Activated naive CD8-positive, alpha-beta T cell treated with anti-CD3 and anti-CD28 coated beads for 36 hours (primary cell): ENCODE results near the gene HTN1. TPM values are rescaled to one million over a fixed set of nuclear protein-coding genes. Genes with fewer than 3 reads are reported as not detected.
"Not testable (repeated sequence)": the region's sequence is repeated elsewhere in the genome, so short reads cannot be mapped to it uniquely, and the experiment has no call there.

Experiments used
- DNase-seq: peaks from one replicate; pipeline ENCODE4 v3.0.0; 2021
- H3K27ac Mint-ChIP-seq: one replicate; pipeline ENCODE4 v1.8.0; 2022; ENCODE audit warnings: mild to moderate bottlenecking, moderate library complexity, mixed read lengths
- H3K27me3 Mint-ChIP-seq: one replicate; pipeline ENCODE4 v1.8.0; 2022; ENCODE audit warnings: mild to moderate bottlenecking, mixed read lengths
- H3K36me3 Mint-ChIP-seq: one replicate; pipeline ENCODE4 v1.8.0; 2021; ENCODE audit warnings: mild to moderate bottlenecking, mixed read lengths
- H3K4me1 Mint-ChIP-seq: one replicate; pipeline ENCODE4 v1.8.0; 2021; ENCODE audit warnings: mixed read lengths
- H3K4me3 Mint-ChIP-seq: one replicate; pipeline ENCODE4 v1.8.0; 2022; ENCODE audit warnings: mild to moderate bottlenecking, moderate library complexity, mixed read lengths
- H3K9me3 Mint-ChIP-seq: one replicate; pipeline ENCODE4 v1.8.0; 2022; ENCODE audit warnings: mixed read lengths
- total RNA-seq, 2 experiments: library from RNA; stranded (reverse); gene quantifications; one replicate each; pipeline ENCODE4 v1.2.3, GENCODE V29; 2021

The HTN1 gene
- not detected for total RNA-seq

DNA sequence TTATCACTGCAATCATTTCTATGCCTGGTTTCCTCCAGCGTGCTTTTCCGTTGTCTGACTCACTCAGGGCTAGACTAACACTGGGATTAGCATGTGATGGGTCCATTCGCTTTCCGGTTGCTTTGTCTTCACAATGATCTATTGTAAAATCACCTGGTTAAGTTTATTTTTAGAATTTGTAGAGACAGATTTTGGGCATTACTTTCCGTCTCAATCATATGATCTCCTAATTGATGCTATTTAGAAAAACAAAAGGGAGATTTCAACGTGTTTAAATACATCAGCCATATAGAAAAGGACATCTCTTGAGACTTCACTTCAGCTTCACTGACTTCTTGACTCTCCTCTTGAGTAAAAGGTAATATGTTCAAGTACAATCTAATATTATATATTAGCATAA is at the start of gene HTN1:
Gene HTN1 (plus strand): TSS at position 301 of the 400 bp plus-strand sequence. CDS start 2,639 bp downstream, outside the sequence.
- DNase-seq, H3K4me1 Mint-ChIP-seq, H3K27me3 Mint-ChIP-seq, H3K36me3 Mint-ChIP-seq, H3K27ac Mint-ChIP-seq, H3K4me3 Mint-ChIP-seq, H3K9me3 Mint-ChIP-seq: not testable (repeated sequence)

- no peak overlapping the region for H3K27ac Mint-ChIP-seq
- no peak overlapping the region for H3K4me3 Mint-ChIP-seq
- DNase-seq: no peak
- no peaks in the 10 kb centered on the region for H3K27me3 Mint-ChIP-seq
- H3K4me1 Mint-ChIP-seq: no peaks in the 10 kb centered on the region
- H3K36me3 Mint-ChIP-seq: no peaks in the 10 kb centered on the region
- H3K9me3 Mint-ChIP-seq: no peaks in the 10 kb centered on the region
Measured at GRCh38 chr4:70000711-70001110, 49.5 kb upstream of the HTN1 start.

GRCh38 chr4:70002507-70002906 is 47.7 kb upstream of the HTN1 start:
- H3K36me3 Mint-ChIP-seq: no peaks in the 10 kb centered on the region
- no peak for DNase-seq
- H3K9me3 Mint-ChIP-seq: no peaks in the 10 kb centered on the region
- H3K27ac Mint-ChIP-seq: no peak overlapping the region
- no peaks in the 10 kb centered on the region for H3K4me1 Mint-ChIP-seq
- no peak overlapping the region for H3K4me3 Mint-ChIP-seq
- no peaks in the 10 kb centered on the region for H3K27me3 Mint-ChIP-seq

- H3K9me3 Mint-ChIP-seq: peaks cover 4% of the 10 kb centered on the region
- no peaks in the 10 kb centered on the region for H3K36me3 Mint-ChIP-seq
- H3K27ac Mint-ChIP-seq: no peak overlapping the region
- no peak for DNase-seq
- no peaks in the 10 kb centered on the region for H3K27me3 Mint-ChIP-seq
- H3K4me1 Mint-ChIP-seq: no peaks in the 10 kb centered on the region
- H3K4me3 Mint-ChIP-seq: no peak overlapping the region
Measured at GRCh38 chr4:70008771-70009170, 41.5 kb upstream of the HTN1 start.

- not testable (repeated sequence) for DNase-seq, H3K36me3 Mint-ChIP-seq, H3K27ac Mint-ChIP-seq, H3K4me1 Mint-ChIP-seq, H3K27me3 Mint-ChIP-seq, H3K4me3 Mint-ChIP-seq, H3K9me3 Mint-ChIP-seq
Measured at GRCh38 chr4:70019006-70019405, 31.2 kb upstream of the HTN1 start.

GRCh38 chr4:70023218-70023617 is 27.0 kb upstream of the HTN1 start:
- Mint-ChIP-seq H3K4me1 (no peaks in the 10 kb centered on the region), H3K9me3 (no peaks in the 10 kb centered on the region), H3K27me3 (no peaks in the 10 kb centered on the region), H3K27ac (no peak overlapping the region), H3K36me3 (no peaks in the 10 kb centered on the region), H3K4me3 (no peak overlapping the region)
- no peak for DNase-seq

DNA sequence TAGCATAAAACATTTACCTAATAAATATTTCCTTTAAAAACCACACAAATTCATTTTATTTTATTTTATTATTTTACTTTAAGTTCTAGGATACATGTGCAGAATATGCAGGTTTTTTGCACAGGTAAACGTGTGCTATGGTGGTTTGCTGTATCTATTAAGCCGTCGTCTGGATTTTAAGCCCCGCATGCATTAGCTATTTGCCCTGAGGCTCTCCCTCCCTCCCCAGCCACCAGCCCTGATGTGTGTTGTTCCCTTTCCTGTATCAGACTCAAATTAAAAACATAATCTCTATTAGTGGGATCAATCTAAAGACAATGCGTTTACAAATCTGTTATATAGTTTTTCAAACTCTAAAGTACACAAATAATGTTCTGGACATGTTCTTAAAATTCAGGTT is 23.2 kb upstream of the HTN1 start:
- Mint-ChIP-seq H3K4me1 (no peaks in the 10 kb centered on the region), H3K27me3 (no peaks in the 10 kb centered on the region), H3K9me3 (no peaks in the 10 kb centered on the region), H3K4me3 (no peak overlapping the region), H3K36me3 (no peaks in the 10 kb centered on the region), H3K27ac (no peak overlapping the region)
- DNase-seq: no peak

DNA sequence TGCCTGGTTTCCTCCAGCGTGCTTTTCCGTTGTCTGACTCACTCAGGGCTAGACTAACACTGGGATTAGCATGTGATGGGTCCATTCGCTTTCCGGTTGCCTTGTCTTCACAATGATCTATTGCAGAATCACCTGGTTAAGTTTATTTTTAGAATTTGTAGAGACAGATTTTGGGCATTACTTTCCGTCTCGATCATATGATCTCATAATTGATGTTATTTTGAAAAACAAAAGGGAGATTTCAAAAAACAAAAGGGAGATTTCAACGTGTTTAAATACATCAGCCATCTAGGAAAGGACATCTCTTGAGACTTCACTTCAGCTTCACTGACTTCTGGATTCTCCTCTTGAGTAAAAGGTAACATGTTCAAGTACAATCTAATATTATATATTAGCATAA is 22.1 kb upstream of the HTN1 start, which contains the start of gene HTN3:
Gene HTN3 (plus strand): TSS at position 301 of the 400 bp plus-strand sequence. CDS start 2,282 bp downstream, outside the sequence.
- H3K4me3 Mint-ChIP-seq, H3K27me3 Mint-ChIP-seq, DNase-seq, H3K36me3 Mint-ChIP-seq, H3K27ac Mint-ChIP-seq, H3K4me1 Mint-ChIP-seq, H3K9me3 Mint-ChIP-seq: not testable (repeated sequence)

- not testable (repeated sequence) for H3K4me3 Mint-ChIP-seq, H3K36me3 Mint-ChIP-seq, H3K27me3 Mint-ChIP-seq, H3K9me3 Mint-ChIP-seq, DNase-seq, H3K27ac Mint-ChIP-seq, H3K4me1 Mint-ChIP-seq
Measured at GRCh38 chr4:70037559-70037958, 12.7 kb upstream of the HTN1 start.

DNA sequence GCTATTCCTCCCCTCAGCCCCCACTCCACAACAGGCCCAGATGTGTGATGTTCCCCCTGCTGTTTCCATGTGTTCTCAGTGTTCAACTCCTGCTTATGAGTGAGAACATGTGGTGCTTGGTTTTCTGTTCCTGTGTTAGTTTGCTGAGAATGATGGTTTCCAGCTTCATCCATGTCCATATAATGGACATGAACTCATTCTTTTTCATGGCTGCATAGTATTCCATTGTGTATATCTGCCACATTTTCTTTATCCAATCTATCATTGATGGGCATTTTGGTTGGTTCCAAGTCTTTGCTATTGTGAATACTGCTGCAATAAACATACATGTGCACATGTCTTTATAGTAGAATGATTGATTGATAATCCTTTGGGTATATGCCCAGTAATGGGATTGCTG is 10.3 kb upstream of the HTN1 start:
- H3K27ac Mint-ChIP-seq, H3K27me3 Mint-ChIP-seq, H3K36me3 Mint-ChIP-seq, H3K4me3 Mint-ChIP-seq, H3K4me1 Mint-ChIP-seq, DNase-seq, H3K9me3 Mint-ChIP-seq: not testable (repeated sequence)

- Mint-ChIP-seq H3K9me3 (peaks cover 7% of the 10 kb centered on the region), H3K36me3 (no peaks in the 10 kb centered on the region), H3K27me3 (no peaks in the 10 kb centered on the region), H3K4me3 (no peak overlapping the region), H3K4me1 (no peaks in the 10 kb centered on the region), H3K27ac (no peak overlapping the region)
- no peak for DNase-seq
Measured at GRCh38 chr4:70041652-70042286, 8.5 kb upstream of the HTN1 start.

DNA sequence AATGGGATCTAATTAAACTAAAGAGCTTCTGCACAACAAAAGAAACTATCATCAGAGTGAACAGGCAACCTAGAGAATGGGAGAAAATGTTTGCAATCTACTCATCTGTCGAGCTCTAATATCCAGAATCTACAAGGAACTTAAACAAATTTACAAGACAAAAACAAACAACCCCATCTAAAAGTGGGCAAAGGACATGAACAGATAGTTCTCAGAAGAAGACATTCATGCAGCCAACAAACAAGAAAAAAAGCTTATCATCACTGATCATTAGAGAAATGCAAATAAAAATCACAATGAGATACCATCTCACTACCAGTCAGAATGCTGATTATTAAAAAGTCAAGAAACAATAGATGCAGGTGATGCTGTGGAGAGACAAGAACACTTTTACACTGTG is 6.3 kb downstream of the HTN1 start:
- H3K4me3 Mint-ChIP-seq, H3K36me3 Mint-ChIP-seq, H3K9me3 Mint-ChIP-seq, H3K4me1 Mint-ChIP-seq, H3K27ac Mint-ChIP-seq, H3K27me3 Mint-ChIP-seq, DNase-seq: not testable (repeated sequence)

GRCh38 chr4:70057651-70058050 is 7.4 kb downstream of the HTN1 start:
- Mint-ChIP-seq H3K4me1 (no peaks in the 10 kb centered on the region), H3K36me3 (no peaks in the 10 kb centered on the region), H3K9me3 (peaks cover 3% of the 10 kb centered on the region), H3K4me3 (no peak overlapping the region), H3K27me3 (no peaks in the 10 kb centered on the region), H3K27ac (no peak overlapping the region)
- DNase-seq: no peak

GRCh38 chr4:70059149-70059548 is 8.9 kb downstream of the HTN1 start:
- H3K36me3 Mint-ChIP-seq: no peaks in the 10 kb centered on the region
- H3K27ac Mint-ChIP-seq: no peak overlapping the region

DNA sequence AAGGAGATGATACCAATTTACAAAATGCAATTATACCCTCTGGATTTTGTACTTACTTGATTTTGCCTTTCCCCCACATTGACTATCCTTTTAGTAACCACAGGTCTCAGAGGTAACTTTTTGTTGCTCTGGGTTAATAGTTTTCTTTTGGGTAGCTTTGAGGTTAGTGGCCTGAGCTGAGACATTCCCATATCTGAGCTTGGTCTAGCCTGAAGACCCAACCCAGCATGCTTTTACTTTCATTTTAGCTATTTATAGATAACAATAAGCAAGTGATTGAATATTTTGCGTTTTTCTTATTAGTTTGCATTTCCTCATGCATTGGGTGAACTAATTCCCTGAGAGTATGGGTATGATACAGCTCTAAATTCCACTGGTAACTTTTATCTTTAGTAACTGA is 11.8 kb downstream of the HTN1 start:
- H3K27ac Mint-ChIP-seq: no peak overlapping the region
- H3K4me3 Mint-ChIP-seq: no peak overlapping the region
- no peak for DNase-seq
- no peaks in the 10 kb centered on the region for H3K36me3 Mint-ChIP-seq
- H3K9me3 Mint-ChIP-seq: peaks cover 2% of the 10 kb centered on the region
- no peaks in the 10 kb centered on the region for H3K27me3 Mint-ChIP-seq
- no peaks in the 10 kb centered on the region for H3K4me1 Mint-ChIP-seq

More at GRCh38 chr4:70059149-70059548, 8.9 kb downstream of the HTN1 start:
- Mint-ChIP-seq H3K9me3 (peaks cover 3% of the 10 kb centered on the region), H3K4me3 (no peak overlapping the region), H3K4me1 (no peaks in the 10 kb centered on the region), H3K27me3 (no peaks in the 10 kb centered on the region)
- DNase-seq: no peak

GRCh38 chr4:70080205-70080604 is 30.0 kb downstream of the HTN1 start:
- no peaks in the 10 kb centered on the region for H3K9me3 Mint-ChIP-seq
- DNase-seq: no peak
- H3K4me1 Mint-ChIP-seq: no peaks in the 10 kb centered on the region
- no peak overlapping the region for H3K27ac Mint-ChIP-seq
- no peaks in the 10 kb centered on the region for H3K36me3 Mint-ChIP-seq
- no peak overlapping the region for H3K4me3 Mint-ChIP-seq
- no peaks in the 10 kb centered on the region for H3K27me3 Mint-ChIP-seq
